SIG-M5 (cell line): ENCODE measurements around the gene ATAD5.
"Not testable (repeated sequence)": the region's sequence is repeated elsewhere in the genome, so short reads cannot be mapped to it uniquely, and the experiment has no call there.

Experiments
- DNase-seq: peaks from one replicate; lab custom pipeline; 2025; lab: John Stamatoyannopoulos, UW

Gene ATAD5

GRCh38 chr17:30831663-30832437 is at the start of gene ATAD5:
Gene ATAD5 (plus strand): TSS chr17:30831966. CDS start chr17:30832348, 382 bp downstream.
- peak; percentile 58 for DNase-seq

GRCh38 chr17:30782206-30782605 is 49.6 kb upstream of the ATAD5 start:
- no peak for DNase-seq

GRCh38 chr17:30788918-30789317 is 42.8 kb upstream of the ATAD5 start:
- no peak for DNase-seq

- no peak for DNase-seq
Measured at GRCh38 chr17:30790279-30790678, 41.5 kb upstream of the ATAD5 start.

GRCh38 chr17:30793282-30793977 is 38.3 kb upstream of the ATAD5 start:
- DNase-seq: no peak

GRCh38 chr17:30794372-30794771 is 37.4 kb upstream of the ATAD5 start:
- DNase-seq: no peak

GRCh38 chr17:30796016-30796415 is 35.8 kb upstream of the ATAD5 start:
- DNase-seq: no peak

GRCh38 chr17:30801671-30802070 is 30.1 kb upstream of the ATAD5 start:
- DNase-seq: no peak

- DNase-seq: no peak
Measured at GRCh38 chr17:30805944-30806456, 25.8 kb upstream of the ATAD5 start.

- DNase-seq: no peak
Measured at GRCh38 chr17:30807896-30808295, 23.9 kb upstream of the ATAD5 start.

- DNase-seq: peak; percentile 93
Measured at GRCh38 chr17:30808785-30809286, 22.9 kb upstream of the ATAD5 start.

GRCh38 chr17:30809867-30810266 is 21.9 kb upstream of the ATAD5 start:
- no peak for DNase-seq

GRCh38 chr17:30812218-30813177 is 19.3 kb upstream of the ATAD5 start:
- no peak for DNase-seq

- DNase-seq: not testable (repeated sequence)
Measured at GRCh38 chr17:30814236-30814635, 17.5 kb upstream of the ATAD5 start.

- DNase-seq: peak; percentile 40
Measured at GRCh38 chr17:30814860-30815259, 16.9 kb upstream of the ATAD5 start.

- DNase-seq: no peak
Measured at GRCh38 chr17:30816165-30816564, 15.6 kb upstream of the ATAD5 start.

GRCh38 chr17:30819971-30820705 is 11.6 kb upstream of the ATAD5 start:
- no peak for DNase-seq

GRCh38 chr17:30821871-30822723 is 9.7 kb upstream of the ATAD5 start:
- DNase-seq: no peak

- not testable (repeated sequence) for DNase-seq
Measured at GRCh38 chr17:30822919-30823318, 8.8 kb upstream of the ATAD5 start.

- no peak for DNase-seq
Measured at GRCh38 chr17:30823421-30823820, 8.3 kb upstream of the ATAD5 start.
